GM12892 (cell line): ENCODE data around the gene FHL2.

Experiments used
- POLR2A ChIP-seq: IDR thresholded peaks from 2 replicates; pipeline ENCODE4 v1.6.1; 2011; ENCODE audit warnings: low read depth, low read length, control low read depth
- POLR2AphosphoS5 ChIP-seq: IDR thresholded peaks from 2 replicates; pipeline ENCODE4 v1.6.1; 2011; ENCODE audit warnings: low read depth, low read length, control low read depth
- TAF1 ChIP-seq: IDR thresholded peaks from 2 replicates; pipeline ENCODE4 v1.6.1; 2011; ENCODE audit warnings: low read depth, mild to moderate bottlenecking, control low read depth, low read length, borderline replicate concordance

DNA sequence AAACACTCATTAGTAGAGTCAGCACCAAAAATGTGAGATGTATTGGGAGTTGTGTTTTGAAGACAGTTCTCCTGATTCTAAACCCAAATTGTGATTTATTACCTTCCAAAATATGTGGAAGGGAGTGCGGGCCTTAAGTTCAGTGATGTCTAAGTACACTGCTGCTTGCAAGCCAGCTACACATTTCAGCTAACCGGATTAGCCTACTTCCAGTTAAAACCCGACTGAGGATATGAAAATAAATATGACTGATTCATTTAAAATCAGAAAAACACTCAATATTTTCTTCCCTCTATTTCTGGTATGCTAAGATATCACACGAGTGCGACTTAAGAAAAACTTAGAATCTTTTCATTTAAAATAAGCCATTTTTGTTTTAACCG lies 907 bp downstream of the FHL2 start:
- TF ChIP-seq POLR2AphosphoS5 (no peak), POLR2A (no peak), TAF1 (no peak)
